ENCODE results near the gene CHMP5. TPM values are rescaled to one million over a fixed set of nuclear protein-coding genes. Genes with fewer than 3 reads are reported as not detected.

Gene CHMP5
- total and polyA plus RNA-seq, 2 donors (not counting 1 experiment from before 2014, with no cell fraction given) = 108 to 124 TPM

GRCh38 chr9:33236571-33236970 is 28.3 kb upstream of the CHMP5 start:
- no peaks in the 10 kb centered on the region for H4K20me1 ChIP-seq (ENCODE audit: control insufficient read depth, extremely low read depth, insufficient read depth, low read length)
- no peaks in the 10 kb centered on the region for H3K27me3 ChIP-seq (ENCODE audit: control insufficient read depth, insufficient read depth, low read length)
- no peaks in the 10 kb centered on the region for H3K79me2 ChIP-seq (ENCODE audit: control insufficient read depth, insufficient read depth, low read length)
- peaks cover 10% of the 10 kb centered on the region for H3K4me1 ChIP-seq (ENCODE audit: control insufficient read depth, extremely low read depth, insufficient read depth, low read length)
- H3K27ac ChIP-seq (ENCODE audit: insufficient read depth, low read length) = no peak overlapping the region
- H3K4me2 ChIP-seq (ENCODE audit: extremely low read depth, insufficient read depth, low read length) = no peak overlapping the region
- no peak overlapping the region for H2AFZ ChIP-seq (ENCODE audit: low read length)
- no peaks in the 10 kb centered on the region for H3K36me3 ChIP-seq (ENCODE audit: control insufficient read depth, insufficient read depth, low read length)
- TF ChIP-seq EZH2 (IDR thresholded peaks at IDR 0.05; ENCODE audit: low read length, missing control alignments) (no peak), CTCF (conservative IDR thresholded peaks at IDR 0.05 in 1 of 2, IDR thresholded peaks at IDR 0.05 in 1 of 2; ENCODE audit: low read depth in 1 of 2, low read length in 2 of 2) (no peak)
- no peak overlapping the region for H3K4me3 ChIP-seq (replicated peaks in 1 of 4; ENCODE audit: control extremely low read depth in 1 of 4, insufficient read depth in 1 of 4, low read depth in 3 of 4, low read length in 4 of 4)
- peak in 1 of 2 donors; percentile 41 for DNase-seq (ENCODE audit: low read depth in 2 of 2)
- H3K9ac ChIP-seq (ENCODE audit: insufficient read depth, low read length) = no peak overlapping the region
- no peaks in the 10 kb centered on the region for H3K9me3 ChIP-seq (ENCODE audit: control insufficient read depth, insufficient read depth, low read depth, low read length)

DNA sequence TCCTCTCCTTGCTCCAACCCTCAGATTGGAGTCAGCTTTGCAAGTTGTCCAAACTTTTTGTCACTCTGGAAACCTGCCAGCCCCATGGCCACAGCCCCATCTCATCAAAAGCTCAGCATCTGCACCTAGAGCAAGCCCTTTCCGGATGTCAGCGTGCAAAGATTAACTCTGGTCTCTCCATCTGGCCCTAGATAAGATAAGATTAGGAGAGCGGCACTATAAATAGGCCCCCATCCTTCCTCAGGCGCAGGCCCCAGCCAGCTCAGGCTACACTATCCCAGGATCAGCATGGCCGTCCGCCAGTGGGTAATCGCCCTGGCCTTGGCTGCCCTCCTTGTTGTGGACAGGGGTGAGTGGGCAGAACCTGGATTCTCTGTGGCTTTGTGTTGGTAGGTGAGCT is 24.9 kb upstream of the CHMP5 start, which contains the start of gene SPINK4:
TSS of gene SPINK4 (plus strand) at position 247 of the 400 bp plus-strand sequence. CDS start at position 289, 42 bp downstream.
- peak; percentile 37 to 67 for DNase-seq (ENCODE audit: low read depth in 2 of 2)
- no peaks in the 10 kb centered on the region for H4K20me1 ChIP-seq (ENCODE audit: control insufficient read depth, extremely low read depth, insufficient read depth, low read length)
- no peak for TF ChIP-seq CTCF (conservative IDR thresholded peaks at IDR 0.05 in 1 of 2, IDR thresholded peaks at IDR 0.05 in 1 of 2; ENCODE audit: low read depth in 1 of 2, low read length in 2 of 2)
- no peak for TF ChIP-seq EZH2 (IDR thresholded peaks at IDR 0.05; ENCODE audit: low read length, missing control alignments)
- H3K4me1 ChIP-seq (ENCODE audit: control insufficient read depth, extremely low read depth, insufficient read depth, low read length) = no peaks in the 10 kb centered on the region
- no peak within 1 kb of the TSS for H3K4me3 ChIP-seq (replicated peaks in 1 of 4; ENCODE audit: control extremely low read depth in 1 of 4, insufficient read depth in 1 of 4, low read depth in 3 of 4, low read length in 4 of 4)
- H3K27ac ChIP-seq (ENCODE audit: insufficient read depth, low read length) = no peak within 1 kb of the TSS
- no peaks in the 10 kb centered on the region for H3K36me3 ChIP-seq (ENCODE audit: control insufficient read depth, insufficient read depth, low read length)
- no peak within 1 kb of the TSS for H2AFZ ChIP-seq (ENCODE audit: low read length)
- H3K9me3 ChIP-seq (ENCODE audit: control insufficient read depth, insufficient read depth, low read depth, low read length) = no peaks in the 10 kb centered on the region
- no peaks in the 10 kb centered on the region for H3K27me3 ChIP-seq (ENCODE audit: control insufficient read depth, insufficient read depth, low read length)
- H3K4me2 ChIP-seq (ENCODE audit: extremely low read depth, insufficient read depth, low read length) = no peak within 1 kb of the TSS
- H3K79me2 ChIP-seq (ENCODE audit: control insufficient read depth, insufficient read depth, low read length) = no peaks in the 10 kb centered on the region
- H3K9ac ChIP-seq (ENCODE audit: insufficient read depth, low read length) = no peak within 1 kb of the TSS

DNA sequence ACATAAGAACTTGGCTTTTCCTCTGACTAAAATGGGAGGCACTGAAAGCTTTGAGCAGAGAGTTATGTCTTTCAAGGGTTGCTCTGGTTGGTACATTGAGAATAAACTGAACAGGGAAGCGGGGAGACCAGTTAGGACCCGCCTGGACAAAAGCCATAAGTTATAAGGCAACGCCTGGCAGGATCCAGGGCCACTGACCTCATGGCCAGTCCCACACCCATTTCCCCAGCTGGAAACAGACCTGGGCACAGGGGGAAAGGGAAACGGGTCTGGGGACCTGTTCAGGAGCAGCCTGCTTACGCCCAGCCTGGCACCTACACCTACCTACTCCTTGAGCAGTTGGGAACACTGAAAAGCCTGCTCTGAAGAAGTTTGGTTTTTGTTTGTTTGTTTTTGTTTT is 23.6 kb upstream of the CHMP5 start:
- TF ChIP-seq EZH2 (IDR thresholded peaks at IDR 0.05; ENCODE audit: low read length, missing control alignments) = no peak
- TF ChIP-seq CTCF (conservative IDR thresholded peaks at IDR 0.05 in 1 of 2, IDR thresholded peaks at IDR 0.05 in 1 of 2; ENCODE audit: low read depth in 1 of 2, low read length in 2 of 2) = no peak

More for the DNA sequence above, 23.6 kb upstream of the CHMP5 start:
- no peak for DNase-seq (ENCODE audit: low read depth in 2 of 2)
- Histone ChIP-seq H2AFZ (ENCODE audit: low read length) (no peak overlapping the region), H3K9me3 (ENCODE audit: control insufficient read depth, insufficient read depth, low read depth, low read length) (no peaks in the 10 kb centered on the region), H3K4me3 (replicated peaks in 1 of 4; ENCODE audit: control extremely low read depth in 1 of 4, insufficient read depth in 1 of 4, low read depth in 3 of 4, low read length in 4 of 4) (no peak overlapping the region), H4K20me1 (ENCODE audit: control insufficient read depth, extremely low read depth, insufficient read depth, low read length) (no peaks in the 10 kb centered on the region), H3K79me2 (ENCODE audit: control insufficient read depth, insufficient read depth, low read length) (no peaks in the 10 kb centered on the region), H3K4me2 (ENCODE audit: extremely low read depth, insufficient read depth, low read length) (no peak overlapping the region), H3K27me3 (ENCODE audit: control insufficient read depth, insufficient read depth, low read length) (no peaks in the 10 kb centered on the region), H3K9ac (ENCODE audit: insufficient read depth, low read length) (no peak overlapping the region), H3K4me1 (ENCODE audit: control insufficient read depth, extremely low read depth, insufficient read depth, low read length) (no peaks in the 10 kb centered on the region), H3K36me3 (ENCODE audit: control insufficient read depth, insufficient read depth, low read length) (no peaks in the 10 kb centered on the region), H3K27ac (ENCODE audit: insufficient read depth, low read length) (no peak overlapping the region)
